MG63 (cell line): ENCODE results near the gene PCSK7. TPM values are rescaled to one million over a fixed set of nuclear protein-coding genes. Genes with fewer than 3 reads are reported as not detected.

Source experiments
- DNase-seq: peaks from one replicate; pipeline ENCODE4 v3.0.0-alpha.2; 2020
- H3K27me3 ChIP-seq: fragments of 250-450 bp; sonication (Bioruptor Pico); 2 replicates; pipeline ENCODE4 v1.5.1; 2020; ENCODE audit warnings: mild to moderate bottlenecking, moderate library complexity
- H3K36me3 ChIP-seq: fragments of 250-450 bp; sonication (Bioruptor Pico); 2 replicates; pipeline ENCODE4 v1.5.1; 2020; ENCODE audit warnings: mild to moderate bottlenecking, moderate library complexity
- H3K4me3 ChIP-seq: fragments of 250-450 bp; sonication (Bioruptor Pico); 2 replicates; pipeline ENCODE4 v1.5.1; 2020; ENCODE audit warnings: mild to moderate bottlenecking, moderate library complexity
- H3K9me3 ChIP-seq: fragments of 250-450 bp; sonication (Bioruptor Pico); 2 replicates; pipeline ENCODE4 v1.5.1; 2020; ENCODE audit warnings: mild to moderate bottlenecking, moderate library complexity
- total RNA-seq: library from RNA; depleted of rRNA; stranded (reverse); fragments of >200 nt; shearing (Covaris generic); gene quantifications from 2 replicates; pipeline ENCODE4 v1.2.3, GENCODE V29; 2014; ENCODE audit warnings: low replicate concordance; rRNA removed

The PCSK7 gene
- total RNA-seq, 1 experiment from 2014 or later: 24.9 TPM

DNA sequence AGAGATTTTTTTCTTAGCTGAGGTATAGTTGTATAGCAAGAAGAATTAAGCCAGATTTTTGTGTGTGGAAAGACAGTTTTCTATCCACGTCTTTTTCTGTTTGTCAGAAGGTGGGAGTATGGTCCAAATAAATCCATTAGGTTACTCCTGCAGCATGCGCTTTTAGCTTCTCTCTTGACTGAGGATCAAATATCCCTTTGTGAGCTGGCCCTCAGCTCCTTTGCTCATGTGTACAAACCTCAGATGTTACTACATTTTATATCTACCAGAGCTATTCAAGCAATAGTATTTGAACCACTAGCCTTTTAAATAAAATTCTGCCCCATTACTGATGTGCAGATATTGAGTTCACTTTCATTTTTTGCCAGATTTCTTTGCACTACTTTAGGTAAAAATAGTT lies 62.1 kb downstream of the PCSK7 start:
- no peak overlapping the region for H3K4me3 ChIP-seq
- DNase-seq: no peak
- no peaks in the 10 kb centered on the region for H3K9me3 ChIP-seq
- H3K27me3 ChIP-seq: no peaks in the 10 kb centered on the region
- H3K36me3 ChIP-seq: peaks cover 61% of the 10 kb centered on the region

DNA sequence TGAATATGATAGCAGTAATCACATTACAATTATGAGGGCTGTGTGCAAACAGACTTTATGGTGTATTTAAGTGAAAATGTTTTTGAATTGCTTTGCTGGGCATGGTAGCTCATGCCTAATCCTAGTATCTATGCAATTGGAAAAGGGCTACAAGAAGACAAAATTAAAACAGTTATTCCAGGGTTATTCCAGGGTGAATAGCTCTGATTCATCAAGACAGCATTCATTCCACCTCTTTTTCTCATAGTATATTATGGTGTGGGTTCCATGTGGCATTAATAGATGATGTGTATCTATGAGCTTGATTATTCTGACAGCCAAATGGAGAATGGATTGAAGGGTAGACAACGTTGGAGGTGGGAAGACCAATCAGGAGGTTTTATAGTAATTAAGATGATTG lies 65.4 kb downstream of the PCSK7 start:
- H3K36me3 ChIP-seq: peaks cover 80% of the 10 kb centered on the region
- no peak for DNase-seq
- H3K9me3 ChIP-seq: no peaks in the 10 kb centered on the region
- H3K27me3 ChIP-seq: no peaks in the 10 kb centered on the region
- H3K4me3 ChIP-seq: no peak overlapping the region

DNA sequence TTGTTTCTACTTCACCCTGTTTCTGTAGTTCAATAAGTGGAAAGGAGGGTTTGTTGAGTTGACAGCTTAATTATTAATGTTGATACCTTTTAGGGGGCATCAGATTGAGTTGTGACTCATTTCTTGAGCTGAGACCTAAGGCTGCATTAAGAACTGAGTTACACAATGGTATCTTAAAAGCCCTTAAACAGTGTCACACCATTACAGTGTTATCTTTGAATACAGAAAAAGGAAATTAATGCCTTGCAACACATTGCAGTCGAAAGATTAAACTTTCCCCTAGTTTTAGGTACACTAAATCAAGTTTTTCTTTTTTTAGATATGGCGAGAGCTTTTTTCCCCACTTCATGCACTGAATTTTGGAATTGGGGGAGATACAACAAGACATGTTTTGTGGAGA lies 71.0 kb downstream of the PCSK7 start:
- Histone ChIP-seq H3K27me3 (no peaks in the 10 kb centered on the region), H3K4me3 (no peak overlapping the region), H3K9me3 (no peaks in the 10 kb centered on the region), H3K36me3 (peaks cover 71% of the 10 kb centered on the region)
- no peak for DNase-seq

DNA sequence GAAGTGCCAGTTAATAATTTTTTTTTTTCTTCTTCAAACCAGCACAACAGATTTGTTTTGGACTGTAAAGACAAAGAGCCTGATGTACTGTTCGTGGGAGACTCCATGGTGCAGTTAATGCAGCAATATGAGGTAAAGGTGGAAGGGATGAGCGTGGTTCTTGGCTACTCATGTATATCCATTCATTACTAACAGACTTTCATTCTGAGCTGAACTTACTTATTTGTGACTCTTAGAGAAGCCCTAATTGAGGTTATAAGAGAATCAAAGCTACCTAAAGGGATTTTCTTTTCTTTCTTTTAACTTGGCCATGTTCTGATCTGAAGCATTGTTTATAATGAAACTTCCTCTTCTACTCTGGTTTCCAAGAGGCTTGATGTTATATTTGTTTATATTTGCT lies 72.0 kb downstream of the PCSK7 start:
- H3K36me3 ChIP-seq: peaks cover 73% of the 10 kb centered on the region
- no peak overlapping the region for H3K4me3 ChIP-seq
- H3K9me3 ChIP-seq: no peaks in the 10 kb centered on the region
- no peaks in the 10 kb centered on the region for H3K27me3 ChIP-seq
- DNase-seq: no peak

DNA sequence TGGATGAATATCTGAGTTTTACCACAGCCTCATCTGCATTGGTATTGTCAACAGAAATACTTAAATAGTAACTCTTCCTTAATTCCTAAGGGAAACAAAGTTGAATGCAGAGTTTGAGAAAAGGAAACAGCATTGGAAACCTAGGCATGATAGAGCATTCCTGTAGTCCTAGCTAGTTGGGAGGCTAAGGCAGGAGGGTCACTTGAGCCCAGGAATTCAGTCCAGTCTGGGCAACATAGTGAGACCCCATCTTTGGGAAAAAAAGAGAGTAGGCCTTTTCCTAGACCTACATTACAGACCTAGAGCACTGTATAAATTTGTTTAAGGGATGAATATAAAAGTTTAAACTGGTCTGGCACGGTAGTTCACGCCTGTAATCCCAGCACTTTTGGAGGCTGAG lies 74.4 kb downstream of the PCSK7 start:
- Histone ChIP-seq H3K27me3 (no peaks in the 10 kb centered on the region), H3K4me3 (no peak overlapping the region), H3K9me3 (no peaks in the 10 kb centered on the region), H3K36me3 (peaks cover 73% of the 10 kb centered on the region)
- DNase-seq: no peak

DNA sequence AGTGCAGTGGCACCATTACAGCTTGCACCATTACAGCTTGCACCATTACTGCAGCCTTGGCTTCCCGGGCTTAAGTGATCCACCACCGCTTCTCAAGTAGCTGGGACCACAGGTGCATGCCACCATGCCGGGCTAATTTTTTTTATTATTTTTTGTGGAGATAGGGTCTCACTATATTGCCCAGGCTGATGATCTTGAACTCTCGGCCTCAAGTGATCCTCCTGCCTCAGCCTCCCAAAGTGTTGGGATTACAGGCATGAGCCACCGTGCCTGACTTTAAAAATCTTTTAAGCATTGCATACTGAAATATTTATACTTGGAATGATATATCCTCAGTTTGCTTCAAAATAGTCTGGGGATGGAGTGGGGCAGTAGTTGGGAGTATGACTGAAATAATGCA lies 77.4 kb downstream of the PCSK7 start:
- H3K36me3 ChIP-seq: peaks cover 63% of the 10 kb centered on the region
- H3K27me3 ChIP-seq: no peaks in the 10 kb centered on the region
- H3K9me3 ChIP-seq: no peaks in the 10 kb centered on the region
- no peak overlapping the region for H3K4me3 ChIP-seq
- DNase-seq: no peak

Other genes with a start within 250 kb of the PCSK7 start
- gene SIK3, start 133.6 kb downstream of the PCSK7 start, total RNA-seq: 4.1 and 4.3 TPM in 2 replicates
- gene PAFAH1B2, start 87.8 kb downstream of the PCSK7 start, total RNA-seq: 143 and 205 TPM in 2 replicates
- 2.7 and 19.8 TPM in 2 replicates for gene SIDT2, start 53.3 kb downstream of the PCSK7 start, total RNA-seq
- 0.44 and 0.92 TPM in 2 replicates for gene TAGLN, start 32.7 kb downstream of the PCSK7 start, total RNA-seq
- 1.3 and 2.4 TPM in 2 replicates for gene RNF214, start 598 bp upstream of the PCSK7 start, total RNA-seq
- gene BACE1-AS, start 59.3 kb upstream of the PCSK7 start, total RNA-seq: 0.15 and 3.2 TPM in 2 replicates
- gene BACE1, start 84.2 kb upstream of the PCSK7 start, total RNA-seq: 7.6 and 9.1 TPM in 2 replicates
- gene CEP164, start 95.8 kb upstream of the PCSK7 start, total RNA-seq: 23.2 and 33.1 TPM in 2 replicates